HL-60/S4 treated with retinoic acid at 250 ng/mL for 4 days and 3 days (cell line): ENCODE data around the gene OOSP4B.
"Not testable (repeated sequence)": the region's sequence is repeated elsewhere in the genome, so short reads cannot be mapped to it uniquely, and the experiment has no call there.

Experiments
- in situ Hi-C: fragments of 300-500 bp; cut with MboI; formaldehyde crosslinking; loops from 2 replicates; pipeline ENCODE4 v1.7.0; 2022; ENCODE audit warnings: low sequenced_read_pairs

Gene OOSP4B

GRCh38 chr11:60016881-60017280 lies at the start of gene OOSP4B:
Gene OOSP4B, plus strand, starts transcription at chr11:60017181.
- in situ Hi-C loops, result no loop called here

- in situ Hi-C loops, result no loop called here
Measured at GRCh38 chr11:59967677-59968394, 49.1 kb upstream of the OOSP4B start.

DNA sequence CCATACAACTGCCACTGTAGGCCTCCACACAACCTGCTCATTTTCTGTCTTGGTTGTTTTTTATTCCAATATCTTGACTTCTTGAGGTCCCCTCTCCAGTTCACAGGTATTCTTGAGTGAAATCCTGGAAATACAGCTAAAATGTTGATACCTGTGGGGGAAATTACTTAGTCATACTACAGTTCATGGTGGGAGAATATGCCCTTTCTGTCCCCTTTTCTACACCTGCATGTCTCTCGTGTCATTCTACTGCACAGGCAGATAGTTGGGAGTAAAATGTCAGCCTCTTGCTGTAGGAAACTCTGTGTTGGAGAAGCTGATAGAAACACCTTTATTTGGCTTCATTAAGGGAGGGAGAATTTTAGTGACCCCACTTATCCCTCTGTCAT lies 48.6 kb upstream of the OOSP4B start:
- in situ Hi-C loops, result no loop called here

GRCh38 chr11:59973097-59973496 lies 43.9 kb upstream of the OOSP4B start:
- in situ Hi-C loops, result no loop called here

- in situ Hi-C loops, result no loop called here
Measured at GRCh38 chr11:59981106-59981770, 35.7 kb upstream of the OOSP4B start.

- in situ Hi-C loops, result not testable (repeated sequence)
Measured at GRCh38 chr11:59982037-59982436, 34.9 kb upstream of the OOSP4B start.

DNA sequence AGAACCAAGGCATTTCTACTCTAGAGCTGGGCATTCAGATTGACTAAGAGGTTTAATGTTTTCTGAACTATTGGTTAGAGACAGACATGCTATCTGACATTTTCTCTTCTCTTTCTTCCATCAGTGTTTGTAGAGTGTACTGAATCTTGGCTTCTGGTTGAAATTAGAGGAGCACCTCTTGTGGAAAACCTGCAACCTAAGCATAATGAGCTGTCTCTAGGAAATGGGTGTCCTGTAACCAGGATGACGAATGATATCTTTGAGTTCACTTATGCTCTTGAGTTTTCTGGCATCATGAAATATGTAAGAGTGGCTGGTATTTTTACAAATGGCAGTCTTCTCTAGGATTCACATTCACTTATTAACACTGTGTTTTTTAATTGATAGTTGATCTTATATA lies 33.8 kb upstream of the OOSP4B start:
- in situ Hi-C loops, result no loop called here

DNA sequence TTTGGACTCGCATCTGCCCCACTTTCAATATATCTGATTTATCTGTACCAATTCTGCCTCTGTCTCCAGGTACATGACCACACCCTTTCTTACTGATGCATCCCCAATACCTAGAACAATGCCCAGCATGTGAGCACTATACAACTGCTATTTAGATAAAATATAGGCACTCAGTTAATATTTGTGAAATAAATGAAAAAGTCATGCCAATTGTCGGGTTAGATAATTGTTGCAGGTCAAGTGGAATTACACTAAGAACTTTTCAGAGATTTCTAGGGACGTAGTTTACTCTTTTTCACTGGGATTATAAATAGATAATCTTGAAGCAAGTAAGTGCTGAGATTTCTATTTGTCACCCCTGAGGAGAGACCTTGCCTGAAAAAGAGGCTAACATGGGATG lies 32.6 kb upstream of the OOSP4B start:
- in situ Hi-C loops, result no loop called here

GRCh38 chr11:59990421-59990820 lies 26.6 kb upstream of the OOSP4B start:
- in situ Hi-C loops, result no loop called here

DNA sequence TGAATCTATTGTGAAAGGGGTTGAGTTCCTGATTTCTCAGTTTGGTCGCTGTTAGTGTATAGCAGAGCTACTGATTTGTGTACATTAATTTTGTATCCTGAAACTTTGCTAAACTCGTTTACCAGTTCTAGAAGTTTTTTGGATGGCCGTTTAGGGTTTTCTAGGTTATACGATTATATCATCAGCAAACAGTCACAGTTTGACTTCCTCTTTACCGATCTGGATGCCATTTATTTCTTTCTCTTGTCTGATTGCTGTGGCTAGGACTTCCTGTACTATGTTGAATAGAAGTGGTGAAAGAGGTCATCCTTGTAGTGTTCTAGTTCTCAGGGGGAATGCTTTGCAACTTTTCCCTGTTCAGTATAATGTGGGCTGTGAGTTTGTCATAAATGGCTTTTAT lies 24.6 kb upstream of the OOSP4B start:
- in situ Hi-C loops, result no loop called here

GRCh38 chr11:59997800-59998199 lies 19.2 kb upstream of the OOSP4B start:
- in situ Hi-C loops, result no loop called here

DNA sequence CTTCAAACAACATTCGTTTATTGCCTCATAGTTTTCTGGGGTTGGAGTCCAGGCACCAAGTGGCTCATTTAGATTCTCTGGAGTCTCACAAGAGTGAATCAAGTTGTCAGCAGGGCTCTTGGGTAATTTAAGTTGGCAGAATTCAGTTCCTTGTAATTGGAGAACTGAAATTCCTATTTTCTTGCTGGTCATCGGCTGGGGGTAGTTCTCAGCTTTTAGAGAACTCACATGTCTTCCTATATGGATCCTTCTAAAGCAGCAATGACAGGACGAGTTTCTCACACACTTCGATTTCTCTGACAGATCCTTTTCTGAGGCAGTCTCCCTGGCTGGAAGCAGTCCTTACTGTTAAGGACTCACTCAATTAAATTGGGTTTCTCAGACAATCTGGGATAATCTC lies 17.3 kb upstream of the OOSP4B start:
- in situ Hi-C loops, result no loop called here

- in situ Hi-C loops, result no loop called here
Measured at GRCh38 chr11:60003729-60004128, 13.3 kb upstream of the OOSP4B start.

DNA sequence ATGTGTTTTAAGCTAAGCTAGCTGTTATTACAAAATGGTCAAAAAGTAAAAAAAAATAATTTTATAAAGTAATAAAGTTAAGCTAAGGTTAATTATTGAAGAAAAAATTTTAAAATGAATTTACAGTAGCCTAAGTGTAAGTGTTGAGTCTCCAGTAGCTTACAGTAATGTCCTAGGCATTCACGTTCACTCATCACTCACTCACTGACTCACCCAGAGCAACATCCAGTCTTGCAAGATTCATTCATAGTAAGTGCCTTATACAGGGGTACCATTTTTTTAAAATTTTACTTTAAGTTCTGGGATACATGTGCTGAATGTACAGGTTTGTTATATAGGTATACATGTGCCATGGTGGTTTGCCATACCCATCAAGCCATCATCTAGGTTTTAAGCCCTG lies 11.6 kb upstream of the OOSP4B start:
- in situ Hi-C loops, result no loop called here

GRCh38 chr11:60018058-60018457 lies 1.1 kb downstream of the OOSP4B start:
- in situ Hi-C loops, result no loop called here

DNA sequence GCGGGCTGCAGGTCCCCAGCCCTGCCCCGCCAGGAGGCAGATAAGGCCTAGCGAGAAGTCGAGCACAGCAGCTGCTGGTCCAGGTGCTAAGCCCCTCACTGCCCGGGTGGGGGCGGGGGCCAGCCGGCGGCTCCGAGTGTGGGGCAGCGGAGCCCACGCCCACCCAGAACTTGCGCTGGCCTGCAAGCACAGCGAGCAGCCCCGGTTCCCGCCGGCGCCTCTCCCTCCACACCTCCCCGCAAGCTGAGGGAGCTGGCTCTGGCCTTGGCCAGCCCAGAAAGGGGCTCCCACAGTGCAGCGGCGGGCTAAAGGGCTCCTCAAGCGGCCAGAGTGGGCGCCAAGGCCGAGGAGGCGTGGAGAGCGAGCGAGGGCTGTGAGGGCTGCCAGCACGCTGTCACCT lies 3.4 kb downstream of the OOSP4B start:
- in situ Hi-C loops, result not testable (repeated sequence)

DNA sequence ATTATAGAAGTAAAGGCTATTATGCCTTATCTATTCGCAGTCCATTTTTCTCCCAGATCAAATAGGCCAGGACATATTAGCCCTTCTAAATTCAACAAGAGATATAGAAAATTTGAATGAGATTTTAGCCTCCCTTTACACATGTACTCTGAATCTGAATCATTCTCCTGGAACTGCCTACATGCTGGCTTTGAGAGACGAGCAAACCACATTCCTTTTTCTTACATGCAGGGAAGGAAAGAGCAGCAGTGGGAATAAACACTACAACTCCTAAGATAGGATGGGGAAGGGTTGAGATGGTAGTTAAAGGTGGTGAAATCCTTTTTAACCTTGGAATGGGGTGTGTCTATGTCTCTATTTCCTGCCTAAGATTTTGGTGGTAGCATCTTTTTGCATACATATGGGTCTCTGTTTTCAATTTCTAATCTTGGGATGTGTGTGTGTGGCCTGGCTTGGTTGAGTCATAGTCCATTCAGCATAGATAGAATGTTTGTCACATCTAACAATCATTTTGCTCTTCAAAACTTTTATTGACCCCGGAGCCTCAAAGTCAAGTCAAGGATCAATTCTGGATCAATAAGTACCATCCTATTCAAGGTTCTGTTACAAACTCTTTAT lies 12.1 kb downstream of the OOSP4B start:
- in situ Hi-C loops, result no loop called here

DNA sequence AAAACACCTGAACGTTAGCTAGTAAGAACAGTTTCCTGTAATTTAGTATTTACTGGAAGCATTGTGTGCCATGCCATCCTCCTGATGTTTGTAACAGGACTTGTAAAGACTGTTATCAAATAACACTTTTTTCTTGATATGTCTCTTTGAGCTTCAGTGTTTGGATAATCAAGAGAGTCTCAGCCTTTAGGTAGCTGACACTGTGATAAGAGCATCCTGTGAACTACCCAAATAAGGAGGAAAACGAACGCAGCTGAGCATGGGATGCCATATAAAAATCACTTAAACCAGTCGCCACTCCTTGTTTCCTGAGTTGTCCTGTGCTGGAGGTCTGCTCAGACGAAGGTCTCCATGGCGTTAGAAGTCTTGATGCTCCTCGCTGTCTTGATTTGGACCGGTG lies 23.1 kb downstream of the OOSP4B start, which contains the start of gene OOSP2:
Gene OOSP2, plus strand, starts transcription at position 301 of the 400 bp plus-strand sequence. Its CDS starts 51 bp downstream, at position 352.
- in situ Hi-C loops, result no loop called here

DNA sequence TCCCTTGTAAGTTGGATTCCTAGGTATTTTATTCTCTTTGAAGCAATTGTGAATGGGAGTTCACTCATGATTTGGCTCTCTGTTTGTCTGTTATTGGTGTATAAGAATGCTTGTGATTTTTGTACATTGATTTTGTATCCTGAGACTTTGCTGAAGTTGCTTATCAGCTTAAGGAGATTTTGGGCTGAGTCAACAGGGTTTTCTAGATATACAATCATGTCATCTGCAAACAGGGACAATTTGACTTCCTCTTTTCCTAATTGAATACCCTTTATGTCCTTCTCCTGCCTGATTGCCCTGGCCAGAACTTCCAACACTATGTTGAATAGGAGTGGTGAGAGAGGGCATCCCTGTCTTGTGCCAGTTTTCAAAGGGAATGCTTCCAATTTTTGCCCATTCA lies 33.4 kb downstream of the OOSP4B start:
- in situ Hi-C loops, result not testable (repeated sequence)

GRCh38 chr11:60050839-60051238 lies 33.9 kb downstream of the OOSP4B start:
- in situ Hi-C loops, result not testable (repeated sequence)

GRCh38 chr11:60056349-60056969 lies 39.5 kb downstream of the OOSP4B start, which contains the start of gene MS4A3:
Gene MS4A3, plus strand, starts transcription at chr11:60056665. Its CDS starts 4,496 bp downstream, at chr11:60061161.
- in situ Hi-C loops, result no loop called here

DNA sequence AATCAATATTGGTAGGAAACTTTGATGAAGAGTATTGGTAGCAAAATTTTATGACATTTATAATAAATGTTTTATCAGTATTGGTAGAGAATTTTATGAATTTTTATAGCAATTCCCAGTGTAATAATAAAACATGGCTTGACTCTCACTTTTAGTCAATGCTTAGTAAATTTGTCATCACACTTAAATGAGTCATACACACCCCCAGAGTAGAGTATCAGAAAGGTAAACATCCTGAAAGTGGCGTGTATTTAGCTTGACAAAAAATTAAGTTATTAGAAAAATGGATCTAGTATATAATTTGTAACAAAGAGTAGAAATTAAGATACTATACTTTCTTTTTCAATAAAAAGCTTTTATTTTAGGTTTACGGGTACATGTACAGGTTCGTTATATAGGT lies 42.1 kb downstream of the OOSP4B start:
- in situ Hi-C loops, result no loop called here
